IPS DF 6.9 (cell line): ENCODE results near the gene YAF2.

ENCODE experiments used
- DNase-seq: peaks from one replicate; pipeline ENCODE4 v3.0.0-alpha.2; 2013; ENCODE audit warnings: low read depth, low spot score
- H3K27ac ChIP-seq: one replicate; pipeline ENCODE4 v1.5.1; 2013; ENCODE audit warnings: low read length, control low read depth
- H3K27me3 ChIP-seq: 2 replicates; pipeline ENCODE4 v1.6.1; 2013; ENCODE audit warnings: mild to moderate bottlenecking, low read length; ENCODE audit not compliant: control insufficient read depth, insufficient read depth
- H3K36me3 ChIP-seq: 2 replicates; pipeline ENCODE4 v1.6.1; 2013; ENCODE audit warnings: low read length; ENCODE audit not compliant: control insufficient read depth, insufficient read depth
- H3K4me1 ChIP-seq: 2 replicates; pipeline ENCODE4 v1.6.1; 2013; ENCODE audit warnings: low read length; ENCODE audit not compliant: control insufficient read depth, insufficient read depth
- H3K4me3 ChIP-seq: 2 replicates; pipeline ENCODE4 v1.5.1; 2013; ENCODE audit warnings: mild to moderate bottlenecking, low read length
- H3K9me3 ChIP-seq: 2 replicates; pipeline ENCODE4 v1.6.1; 2013; ENCODE audit warnings: low read length, inconsistent platforms; ENCODE audit not compliant: control insufficient read depth, insufficient read depth
- WGBS: extraction: QIAGEN DNeasy Blood & Tissue Kit; methylation state at CpG from one replicate; pipeline ENCODE4 v1.1.7; 2013; ENCODE audit warnings: mixed read lengths, missing lambda C conversion rate; ENCODE audit not compliant: insufficient read length, insufficient coverage; 5-methylcytosine and 5-hydroxymethylcytosine counted together

YAF2 gene

GRCh38 chr12:42130672-42131402, 107.2 kb downstream of the YAF2 start:
- 100% methylated on average over 1 of the region's 4 CpGs for WGBS
- no peaks in the 10 kb centered on the region for H3K27me3 ChIP-seq
- DNase-seq: no peak
- no peak overlapping the region for H3K4me3 ChIP-seq
- no peaks in the 10 kb centered on the region for H3K36me3 ChIP-seq
- H3K9me3 ChIP-seq: no peaks in the 10 kb centered on the region
- no peak overlapping the region for H3K27ac ChIP-seq
- H3K4me1 ChIP-seq: no peaks in the 10 kb centered on the region

GRCh38 chr12:42129595-42130204, 108.3 kb downstream of the YAF2 start:
- Histone ChIP-seq H3K27me3 (no peaks in the 10 kb centered on the region), H3K4me1 (no peaks in the 10 kb centered on the region), H3K9me3 (no peaks in the 10 kb centered on the region), H3K4me3 (no peak overlapping the region), H3K36me3 (no peaks in the 10 kb centered on the region), H3K27ac (no peak overlapping the region)
- DNase-seq: no peak
- WGBS: no CpG with 5 or more reads among the region's 4 CpGs

GRCh38 chr12:42128888-42129287, 109.2 kb downstream of the YAF2 start:
- WGBS: no CpG with 5 or more reads among the region's 6 CpGs
- no peak for DNase-seq
- no peaks in the 10 kb centered on the region for H3K27me3 ChIP-seq
- no peak overlapping the region for H3K4me3 ChIP-seq
- no peaks in the 10 kb centered on the region for H3K36me3 ChIP-seq
- no peaks in the 10 kb centered on the region for H3K4me1 ChIP-seq
- no peaks in the 10 kb centered on the region for H3K9me3 ChIP-seq
- H3K27ac ChIP-seq: no peak overlapping the region

GRCh38 chr12:42128327-42128726, 109.7 kb downstream of the YAF2 start:
- Histone ChIP-seq H3K4me3 (no peak overlapping the region), H3K36me3 (no peaks in the 10 kb centered on the region), H3K27ac (no peak overlapping the region), H3K9me3 (no peaks in the 10 kb centered on the region), H3K27me3 (no peaks in the 10 kb centered on the region), H3K4me1 (no peaks in the 10 kb centered on the region)
- WGBS: no CpG with 5 or more reads among the region's 3 CpGs
- no peak for DNase-seq

GRCh38 chr12:42126963-42127362, 111.1 kb downstream of the YAF2 start:
- H3K36me3 ChIP-seq: no peaks in the 10 kb centered on the region
- no peaks in the 10 kb centered on the region for H3K4me1 ChIP-seq
- H3K27me3 ChIP-seq: no peaks in the 10 kb centered on the region
- H3K27ac ChIP-seq: no peak overlapping the region
- 100% methylated on average over 1 of the region's 1 CpG for WGBS
- DNase-seq: no peak
- no peak overlapping the region for H3K4me3 ChIP-seq
- H3K9me3 ChIP-seq: no peaks in the 10 kb centered on the region

- no peak overlapping the region for H3K27ac ChIP-seq
- H3K9me3 ChIP-seq: no peaks in the 10 kb centered on the region
- H3K4me1 ChIP-seq: no peaks in the 10 kb centered on the region
- H3K27me3 ChIP-seq: no peaks in the 10 kb centered on the region
- no peak overlapping the region for H3K4me3 ChIP-seq
- no peaks in the 10 kb centered on the region for H3K36me3 ChIP-seq
- no CpG with 5 or more reads among the region's 1 CpG for WGBS
- no peak for DNase-seq
These were observed 112.7 kb downstream of the YAF2 start for GRCh38 chr12:42125388-42125767.

- H3K36me3 ChIP-seq: no peaks in the 10 kb centered on the region
- H3K4me1 ChIP-seq: no peaks in the 10 kb centered on the region
- no peaks in the 10 kb centered on the region for H3K27me3 ChIP-seq
- no peak overlapping the region for H3K4me3 ChIP-seq
- no peaks in the 10 kb centered on the region for H3K9me3 ChIP-seq
- WGBS: no CpG with 5 or more reads among the region's 5 CpGs
- no peak for DNase-seq
- H3K27ac ChIP-seq: no peak overlapping the region
These were observed 113.2 kb downstream of the YAF2 start for GRCh38 chr12:42124764-42125387.

- H3K9me3 ChIP-seq: no peaks in the 10 kb centered on the region
- H3K4me1 ChIP-seq: no peaks in the 10 kb centered on the region
- WGBS: no CpG with 5 or more reads among the region's 2 CpGs
- no peaks in the 10 kb centered on the region for H3K36me3 ChIP-seq
- DNase-seq: no peak
- H3K4me3 ChIP-seq: no peak overlapping the region
- no peaks in the 10 kb centered on the region for H3K27me3 ChIP-seq
- H3K27ac ChIP-seq: no peak overlapping the region
These were observed 118.9 kb downstream of the YAF2 start for GRCh38 chr12:42119085-42119633.

GRCh38 chr12:42118136-42118879, 119.7 kb downstream of the YAF2 start:
- no peak for DNase-seq
- Histone ChIP-seq H3K9me3 (no peaks in the 10 kb centered on the region), H3K36me3 (no peaks in the 10 kb centered on the region), H3K27ac (no peak overlapping the region), H3K4me1 (no peaks in the 10 kb centered on the region), H3K4me3 (no peak overlapping the region), H3K27me3 (no peaks in the 10 kb centered on the region)
- WGBS: no CpG with 5 or more reads among the region's 5 CpGs

GRCh38 chr12:42109031-42109430, 129.0 kb downstream of the YAF2 start:
- Histone ChIP-seq H3K4me1 (no peaks in the 10 kb centered on the region), H3K27ac (no peak overlapping the region), H3K36me3 (no peaks in the 10 kb centered on the region), H3K4me3 (no peak overlapping the region), H3K9me3 (no peaks in the 10 kb centered on the region; the same call in 1 of the 2 replicates), H3K27me3 (no peaks in the 10 kb centered on the region)
- no peak for DNase-seq
- no CpG with 5 or more reads among the region's 3 CpGs for WGBS
